DOHH2 (cell line): ENCODE measurements around the gene MYCT1.

Experiments
- CTCF ChIP-seq: fragments of 200-600 bp; sonication (generic); IDR thresholded peaks from one replicate; pipeline ENCODE4 v1.5.1; 2014; ENCODE audit warnings: antibody characterized with exemption, mild to moderate bottlenecking, low read depth, low read length; ENCODE audit not compliant: poor library complexity, severe bottlenecking
- EZH2phosphoT487 ChIP-seq: fragments of 200-600 bp; sonication (generic); IDR thresholded peaks from 2 replicates; pipeline ENCODE4 v1.6.1; 2017; ENCODE audit warnings: borderline replicate concordance, mild to moderate bottlenecking, antibody characterized with exemption, low read length, moderate library complexity, mixed read lengths

DNA sequence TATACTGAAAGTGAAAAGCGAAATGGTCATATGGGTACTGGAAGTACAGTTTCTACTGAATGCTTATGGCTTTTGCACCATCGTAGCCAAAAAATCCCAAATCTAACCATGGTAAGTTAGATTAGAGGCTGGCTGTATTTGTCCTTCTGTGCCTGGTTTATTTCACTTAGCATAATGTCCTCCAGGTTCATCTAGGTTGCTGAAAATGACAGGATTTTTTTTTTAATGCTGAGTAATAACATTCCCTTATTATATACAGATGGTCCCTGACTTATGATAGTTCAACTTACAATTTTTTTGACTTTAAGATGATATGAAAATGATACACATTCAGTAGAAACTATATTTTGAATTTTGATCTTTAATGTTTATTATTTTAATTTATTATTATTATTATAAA lies 7.6 kb downstream of the MYCT1 start:
- no peak for TF ChIP-seq CTCF
- no peak for TF ChIP-seq EZH2phosphoT487
